Measurements from ENCODE around the gene EEF1AKMT4.

EEF1AKMT4 gene

DNA sequence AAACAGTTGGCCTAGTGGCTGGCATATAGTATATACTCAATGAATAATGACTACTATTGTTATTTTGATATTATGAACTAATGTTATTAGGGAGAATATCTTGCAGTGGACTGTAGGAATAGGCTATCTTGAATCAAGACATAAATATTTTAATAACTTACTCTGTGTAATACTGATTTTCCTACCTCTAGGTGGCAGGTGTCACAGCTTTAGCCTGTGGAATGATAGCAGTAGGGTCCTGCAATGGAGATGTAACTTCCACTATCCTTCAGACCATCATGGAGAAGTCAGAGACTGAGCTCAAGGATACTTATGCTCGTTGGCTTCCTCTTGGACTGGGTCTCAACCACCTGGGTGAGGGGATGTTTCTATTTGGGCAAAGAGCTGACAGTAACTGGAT lies 56.1 kb downstream of the EEF1AKMT4 start:
- no peak for DNase-seq

DNA sequence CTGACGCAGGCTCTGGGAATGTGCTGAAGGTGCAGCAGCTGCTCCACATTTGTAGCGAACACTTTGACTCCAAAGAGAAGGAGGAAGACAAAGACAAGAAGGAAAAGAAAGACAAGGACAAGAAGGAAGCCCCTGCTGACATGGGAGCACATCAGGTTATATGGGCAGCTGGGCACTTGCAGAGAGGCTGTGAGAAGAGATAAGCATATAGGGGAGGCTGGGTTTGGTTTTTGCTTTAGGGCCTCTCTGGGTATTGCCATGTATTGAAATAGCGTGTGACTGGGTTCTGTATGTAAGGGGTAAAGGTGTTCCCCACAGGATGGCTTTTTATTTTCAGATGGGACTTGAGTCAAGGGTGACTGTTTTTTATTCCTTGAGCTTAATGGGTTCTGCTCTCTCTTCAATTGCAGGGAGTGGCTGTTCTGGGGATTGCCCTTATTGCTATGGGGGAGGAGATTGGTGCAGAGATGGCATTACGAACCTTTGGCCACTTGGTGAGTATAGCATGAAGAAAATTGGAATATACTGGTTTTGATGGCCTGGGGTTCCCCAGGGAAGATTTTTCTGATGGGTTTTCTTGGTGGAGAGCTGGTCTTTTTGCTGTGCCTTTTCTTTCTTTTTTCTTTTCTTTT lies 57.0 kb downstream of the EEF1AKMT4 start:
- DNase-seq: no peak

DNA sequence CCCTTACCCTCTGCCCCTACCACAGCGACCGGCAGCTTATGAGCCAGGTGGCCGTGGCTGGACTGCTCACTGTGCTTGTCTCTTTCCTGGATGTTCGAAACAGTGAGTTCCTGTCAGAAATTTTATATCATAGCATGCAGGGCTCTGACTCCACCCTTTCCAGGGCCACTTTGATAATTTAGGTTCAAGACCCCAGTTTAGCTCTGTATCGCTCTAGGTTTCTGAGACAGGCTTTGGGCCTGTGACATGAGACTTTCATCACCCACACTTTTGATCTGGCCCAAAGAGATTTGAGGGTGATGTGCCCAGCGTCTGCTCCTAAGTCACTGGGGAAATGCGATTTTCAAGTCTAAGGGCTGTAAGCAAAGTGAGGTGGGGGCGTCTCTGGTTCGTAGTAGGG lies 58.4 kb downstream of the EEF1AKMT4 start:
- DNase-seq: no peak

Measured in NCI-H1417 treated with DMSO at 0.1 percent for 48 hours (cell line).